NT2/D1 (cell line): ENCODE results near the gene COMMD9.

Experiments used
- SUZ12 ChIP-seq: IDR thresholded peaks from 2 replicates; pipeline ENCODE4 v1.6.1; 2011; ENCODE audit not compliant: insufficient read length, insufficient read depth; ENCODE audit errors: extremely low read depth
- ZNF274 ChIP-seq: IDR thresholded peaks from 2 replicates; pipeline ENCODE4 v1.6.1; 2011; ENCODE audit warnings: mild to moderate bottlenecking, low read depth, low read length

GRCh38 chr11:36317992-36318391, 28.8 kb upstream of the COMMD9 start:
- TF ChIP-seq ZNF274 (no peak), SUZ12 (no peak)
